Stimulated activated CD8-positive, alpha-beta memory T cell treated with anti-CD3 and anti-CD28 coated beads, Interleukin-15, amount 100 ng/mL, for 4 hours (primary cell): Measurements from ENCODE around the gene FN1.

ENCODE experiments used
- DNase-seq, 2 donors: peaks; one replicate each; pipeline ENCODE4 v3.0.0-alpha.2; 2020; ENCODE audit warnings: low read depth in 2 of 2

FN1 gene

DNA sequence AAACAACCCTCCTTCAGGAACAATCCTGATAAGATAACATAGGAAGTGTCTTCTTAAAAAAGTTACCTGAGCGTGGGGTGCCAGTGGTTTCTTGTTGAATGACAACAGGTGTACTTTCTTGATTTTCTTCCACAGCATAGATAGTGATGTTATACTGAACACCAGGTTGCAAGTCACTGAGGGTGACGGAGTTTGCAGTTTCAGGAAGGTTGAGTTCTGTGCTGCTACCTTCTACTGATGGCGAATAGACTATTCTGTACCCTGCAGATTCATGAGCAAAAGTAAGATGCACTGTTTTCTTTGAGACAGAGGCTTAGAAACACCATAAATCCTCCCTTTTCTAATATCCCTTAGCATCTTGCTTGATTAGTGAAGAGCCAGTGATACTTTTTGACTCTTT, 28.8 kb downstream of the FN1 start:
- no peak for DNase-seq

DNA sequence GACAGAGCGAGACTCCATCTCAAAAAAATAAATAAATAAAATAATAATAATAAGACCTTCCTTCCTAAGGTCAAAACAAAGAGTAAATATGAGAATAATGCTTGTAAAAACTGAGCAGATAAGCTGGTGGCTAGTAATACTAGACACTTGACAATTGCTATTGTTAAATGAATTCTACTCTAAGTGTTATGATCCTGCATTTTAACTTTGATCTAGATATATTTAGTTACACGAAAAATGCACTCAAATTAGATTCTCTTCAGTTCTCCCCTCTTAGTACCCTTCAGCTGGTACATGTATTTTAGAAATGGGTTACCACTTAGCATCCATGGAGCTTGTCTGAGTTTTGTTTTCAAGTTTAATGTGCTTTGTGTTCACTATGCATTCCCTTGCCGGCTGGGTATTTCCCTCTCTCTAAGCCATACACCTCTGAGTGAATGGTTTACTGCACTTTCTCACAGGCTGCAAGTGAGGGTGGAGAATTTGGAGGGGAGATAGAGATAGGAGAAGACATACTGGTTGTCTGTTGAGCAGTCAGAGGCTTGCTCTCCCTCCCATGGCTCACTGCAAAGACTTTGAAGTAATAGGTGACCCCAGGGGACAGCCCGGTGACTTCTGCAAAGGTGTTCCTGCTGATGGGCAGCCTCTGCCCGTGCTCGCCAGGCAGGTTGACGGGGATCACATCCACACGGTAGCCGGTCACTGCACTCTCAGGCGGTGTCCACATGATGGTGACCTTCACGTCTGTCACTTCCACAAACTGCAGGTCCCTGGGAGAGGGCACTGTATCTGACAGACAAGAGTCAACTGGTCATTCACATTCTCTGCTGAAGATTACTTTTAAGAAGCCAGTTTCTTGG, 29.9 kb downstream of the FN1 start:
- DNase-seq = no peak

GRCh38 chr2:215404348-215405012, 31.4 kb downstream of the FN1 start:
- DNase-seq = no peak

DNA sequence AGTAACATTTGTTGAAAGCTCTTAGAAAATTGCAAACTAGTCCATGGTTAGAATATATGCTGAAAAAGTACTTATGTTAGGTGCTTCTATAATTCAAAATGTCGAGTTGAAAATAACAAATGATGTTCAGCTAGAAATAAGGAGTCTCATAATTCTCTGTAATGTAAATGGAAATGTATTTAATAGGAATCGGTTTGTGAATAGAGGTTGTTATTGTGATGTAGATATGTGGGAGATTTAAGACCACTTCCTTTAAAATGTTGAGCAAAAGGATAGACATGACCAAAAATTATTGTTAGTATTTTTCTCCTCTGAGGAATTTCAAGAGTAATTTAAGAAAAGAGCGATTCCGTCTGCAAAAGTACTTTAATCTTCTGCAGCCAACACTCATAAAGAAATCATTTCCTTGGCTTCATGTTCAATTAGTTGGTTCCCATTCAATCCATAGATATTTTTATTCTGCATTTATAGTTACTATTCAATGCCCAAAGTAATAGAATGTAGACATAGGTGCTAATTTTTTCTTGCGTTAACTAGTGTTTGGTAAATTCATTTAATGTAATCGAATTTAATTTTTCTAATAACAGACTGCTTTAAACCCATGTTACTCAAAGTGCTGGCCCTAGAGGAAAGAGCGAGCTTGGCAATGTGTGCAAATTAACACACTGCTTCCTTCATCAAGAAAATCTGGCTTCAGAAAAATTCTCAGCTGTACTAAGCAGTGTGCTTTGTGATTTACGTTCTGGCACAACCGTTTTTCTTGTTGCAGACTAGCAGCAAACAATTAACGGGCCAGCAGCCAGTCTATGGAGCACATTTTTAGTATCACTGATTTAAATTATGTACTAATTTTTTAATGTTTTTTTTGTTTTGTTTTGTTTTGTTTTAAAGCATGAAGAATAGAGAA, 32.2 kb downstream of the FN1 start:
- DNase-seq = no peak

- no peak for DNase-seq
Observed at GRCh38 chr2:215401896-215402379, 33.9 kb downstream of the FN1 start.

- DNase-seq = no peak
Observed at GRCh38 chr2:215399067-215399716, 36.7 kb downstream of the FN1 start.

DNA sequence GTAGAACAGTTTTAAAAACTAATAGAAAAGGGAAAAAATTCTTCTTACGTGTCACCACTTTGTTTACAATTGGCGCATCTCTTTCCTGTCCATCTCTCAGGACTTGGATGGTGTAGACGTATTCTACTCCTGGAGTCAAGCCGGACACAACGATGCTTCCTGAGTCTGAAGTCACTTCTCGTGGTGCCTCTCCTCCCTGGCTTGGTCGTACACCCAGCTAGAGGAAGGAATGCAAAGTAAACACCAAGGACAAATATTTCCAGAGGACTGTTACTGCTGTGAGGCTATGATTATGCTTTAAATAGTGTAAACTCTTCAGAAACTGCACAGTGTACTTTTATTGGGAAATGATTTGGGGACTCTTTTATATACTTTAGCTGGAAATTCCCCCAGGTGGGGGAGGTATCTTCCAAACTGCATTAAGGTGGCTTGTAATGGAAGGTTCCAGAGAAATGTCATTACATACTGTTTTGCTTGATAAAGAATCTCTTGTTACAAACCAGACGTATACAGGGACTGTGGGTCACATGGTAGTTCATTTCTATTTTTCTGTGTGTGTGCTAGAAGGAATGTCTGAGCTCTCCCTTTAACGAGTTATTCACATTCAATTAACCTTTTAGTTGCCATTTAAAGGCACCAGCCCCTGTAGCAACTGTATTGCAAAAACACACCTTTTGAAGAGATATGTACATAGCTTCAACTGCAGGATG, 38.1 kb downstream of the FN1 start:
- no peak for DNase-seq

DNA sequence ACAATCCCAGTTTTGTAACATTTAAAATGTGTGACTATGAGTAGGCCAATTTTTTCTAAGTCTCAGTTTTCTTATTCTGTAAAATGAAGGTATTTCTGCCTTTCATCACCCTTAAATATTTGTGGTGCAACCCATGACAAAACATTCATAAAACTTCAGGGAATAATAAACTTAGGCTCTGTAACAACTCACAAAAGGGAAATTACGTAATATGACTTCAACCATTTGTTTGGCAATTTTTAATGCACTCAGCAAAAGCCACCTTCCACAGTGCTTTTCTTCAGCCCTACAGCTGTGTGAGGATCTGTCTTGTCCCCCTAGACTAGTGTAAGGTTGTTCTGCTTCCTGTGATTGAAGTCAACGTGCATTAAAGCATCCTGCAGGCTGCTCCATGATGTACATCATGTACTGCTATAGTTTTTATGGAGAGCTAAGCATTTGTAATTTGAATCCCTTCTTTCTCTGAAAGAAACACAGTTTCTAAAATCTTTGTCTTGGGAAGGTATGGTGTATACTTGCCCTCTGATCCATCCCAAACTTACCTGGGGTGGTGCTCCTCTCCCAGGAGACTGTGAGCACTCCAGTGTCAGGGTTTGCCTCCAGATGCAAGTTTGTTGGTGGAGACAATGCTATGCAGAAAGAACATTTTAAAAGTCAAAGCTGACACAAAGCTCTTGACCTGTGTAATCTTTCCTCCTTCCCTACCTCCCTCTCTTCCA, 39.1 kb downstream of the FN1 start:
- DNase-seq = no peak

- DNase-seq = no peak
Observed at GRCh38 chr2:215395687-215396460, 40.0 kb downstream of the FN1 start.

GRCh38 chr2:215394102-215394805, 41.6 kb downstream of the FN1 start:
- no peak for DNase-seq

GRCh38 chr2:215392687-215393270, 43.1 kb downstream of the FN1 start:
- DNase-seq = no peak

- no peak for DNase-seq
Observed at GRCh38 chr2:215392164-215392563, 43.7 kb downstream of the FN1 start.

DNA sequence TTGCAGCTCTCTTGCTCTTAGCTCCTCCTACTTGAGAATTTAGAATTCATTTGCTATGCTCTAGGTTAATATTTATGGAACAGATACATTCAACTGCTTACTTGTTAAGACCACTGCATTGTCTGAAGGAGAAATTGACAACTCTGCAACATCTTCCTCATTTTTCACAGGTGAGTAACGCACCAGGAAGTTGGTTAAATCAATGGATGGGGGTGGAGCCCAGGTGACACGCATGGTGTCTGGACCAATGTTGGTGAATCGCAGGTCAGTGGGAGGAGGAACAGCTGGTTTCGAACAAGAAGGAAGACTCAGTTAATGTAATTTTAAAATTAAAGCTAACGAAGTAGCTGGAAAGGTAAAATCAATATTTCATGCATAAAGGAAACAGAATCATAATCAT, 44.3 kb downstream of the FN1 start:
- no peak for DNase-seq

- DNase-seq = no peak
Observed at GRCh38 chr2:215390550-215390913, 45.3 kb downstream of the FN1 start.

DNA sequence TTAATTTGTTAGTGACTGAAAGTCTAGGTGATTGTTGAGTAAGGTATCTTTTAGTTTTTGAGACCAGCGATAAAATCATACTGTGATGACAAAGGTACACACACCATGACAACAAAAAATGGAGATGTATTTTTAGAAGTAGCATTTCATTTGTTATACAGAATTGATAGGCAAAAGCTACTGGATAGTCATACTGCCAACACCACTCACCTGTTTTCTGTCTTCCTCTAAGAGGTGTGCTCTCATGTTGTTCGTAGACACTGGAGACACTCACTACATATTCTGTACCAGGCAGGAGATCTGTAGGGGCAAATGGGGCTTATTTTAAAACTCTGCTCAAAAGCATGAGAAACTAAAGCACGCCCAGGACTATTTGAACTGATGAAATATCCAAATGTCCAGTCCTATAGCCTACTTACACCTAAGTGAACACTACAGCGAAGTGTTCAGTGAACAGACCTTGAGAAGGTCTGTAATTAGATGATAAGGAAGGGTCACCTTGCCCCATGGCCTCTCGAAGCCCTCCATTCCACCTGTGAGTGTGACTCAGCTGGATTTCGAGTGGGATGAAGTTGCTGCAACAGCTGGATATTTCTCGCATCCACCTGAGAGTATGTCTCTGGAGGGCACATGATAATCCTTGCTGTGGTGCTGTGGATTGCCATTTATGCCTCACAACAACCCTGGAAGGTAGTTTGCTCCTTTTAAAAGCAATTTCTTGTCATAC, 47.7 kb downstream of the FN1 start:
- DNase-seq = no peak

GRCh38 chr2:215386566-215386965, 49.3 kb downstream of the FN1 start:
- no peak for DNase-seq

DNA sequence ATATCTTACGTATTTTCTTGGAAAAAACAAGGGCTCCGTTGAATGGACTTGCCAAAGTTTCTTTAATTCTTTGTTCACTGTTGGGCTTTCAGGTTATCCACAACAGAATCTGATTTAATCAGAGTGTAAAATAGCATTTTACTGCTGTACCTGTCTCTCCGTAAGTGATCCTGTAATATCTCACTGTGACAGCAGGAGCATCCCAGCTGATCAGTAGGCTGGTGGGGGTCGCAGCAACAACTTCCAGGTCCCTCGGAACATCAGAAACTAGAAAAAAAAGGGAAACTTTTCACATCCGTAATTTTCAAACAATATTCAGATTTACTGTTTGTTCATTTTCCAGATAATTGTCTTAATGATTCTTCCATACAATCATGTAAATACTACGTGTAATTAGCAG, 51.2 kb downstream of the FN1 start:
- DNase-seq = no peak
